T-cell (primary cell): Measurements from ENCODE around the gene PLPP4. TPM values are rescaled to one million over a fixed set of nuclear protein-coding genes. Genes with fewer than 3 reads are reported as not detected.

Experiments used
- ATAC-seq, 4 experiments: fragments of 200-7000 bp in 3 of 4; fragments of 150-1000 bp in 1 of 4; cut with Tn5 transposase; replicated peaks in 1 of 4; 1 replicate in 3 of 4; 2 replicates in 1 of 4; pipeline ENCODE4 v1.10.0; 2021; ENCODE audit warnings: moderate library complexity in 3 of 4, mild to moderate bottlenecking in 2 of 4, moderate number of reproducible peaks in 1 of 4
- CTCF ChIA-PET, 2 donors: fragments of 300-600 bp; sonication (Branson Sonifier 250); formaldehyde crosslinking; loops; one replicate each; lab custom pipeline; 2022; ENCODE audit warnings: antibody characterized with exemption in 2 of 2; lab: Charles Lee
- POLR2A ChIA-PET, 2 donors: fragments of 300-600 bp; sonication (Branson Sonifier 250); formaldehyde crosslinking; loops; one replicate each; lab custom pipeline; 2022; ENCODE audit warnings: antibody characterized with exemption in 2 of 2; lab: Charles Lee
- DNase-seq, 35 experiments: peaks; one replicate each; pipeline versions ENCODE4 v3.0.0 to v3.0.0-alpha.2; 2013 to 2023
- H3K27ac ChIP-seq: one replicate; pipeline ENCODE4 v1.5.1; 2013; ENCODE audit warnings: low read length
- H3K27me3 ChIP-seq, 2 experiments: replicated peaks in 1 of 2; 1 replicate in 1 of 2; 2 replicates in 1 of 2; pipeline versions ENCODE4 v1.6.1 to v1.7.0; 2013; ENCODE audit warnings: low read length in 1 of 2, mixed read lengths in 1 of 2; ENCODE audit not compliant: control insufficient read depth in 2 of 2, insufficient read depth in 2 of 2; ENCODE audit errors: extremely low read depth in 1 of 2
- H3K36me3 ChIP-seq, 2 donors: 1 replicate in 1 of 2; 2 replicates in 1 of 2; pipeline versions ENCODE4 v1.6.1 to v1.7.0; 2013; ENCODE audit warnings: low read length in 1 of 2; ENCODE audit not compliant: control insufficient read depth in 2 of 2, insufficient read depth in 1 of 2; ENCODE audit errors: extremely low read depth in 1 of 2
- H3K4me1 ChIP-seq, 2 experiments: 1 replicate in 1 of 2; 2 replicates in 1 of 2; pipeline versions ENCODE4 v1.6.1 to v1.7.0; 2013; ENCODE audit warnings: low read length in 2 of 2, mixed read lengths in 1 of 2; ENCODE audit not compliant: insufficient read depth in 2 of 2, control insufficient read depth in 1 of 2; ENCODE audit errors: extremely low read depth in 1 of 2
- H3K4me3 ChIP-seq, 2 donors: 1 replicate in 1 of 2; 2 replicates in 1 of 2; pipeline versions ENCODE4 v1.5.1 to v1.7.0; 2013; ENCODE audit warnings: mild to moderate bottlenecking in 2 of 2, low read length in 1 of 2, moderate library complexity in 1 of 2; ENCODE audit not compliant: control insufficient read depth in 1 of 2; ENCODE audit errors: extremely low read depth in 1 of 2
- H3K9me3 ChIP-seq: 2 replicates; pipeline ENCODE4 v1.7.0; 2013
- H3K27ac Mint-ChIP-seq, 2 donors: one replicate each; pipeline ENCODE4 v1.8.0; 2020 to 2021; ENCODE audit warnings: mild to moderate bottlenecking in 2 of 2, mixed read lengths in 2 of 2
- H3K27me3 Mint-ChIP-seq, 2 donors: one replicate each; pipeline ENCODE4 v1.8.0; 2021 to 2022; ENCODE audit warnings: mixed read lengths in 2 of 2
- H3K36me3 Mint-ChIP-seq: one replicate; pipeline ENCODE4 v1.8.0; 2021; ENCODE audit warnings: mixed read lengths
- H3K4me1 Mint-ChIP-seq, 3 donors: one replicate each; pipeline ENCODE4 v1.8.0; 2020 to 2022; ENCODE audit warnings: mixed read lengths in 3 of 3, mild to moderate bottlenecking in 1 of 3
- H3K4me3 Mint-ChIP-seq, 3 donors: one replicate each; pipeline ENCODE4 v1.8.0; 2020 to 2022; ENCODE audit warnings: mild to moderate bottlenecking in 3 of 3, mixed read lengths in 3 of 3, moderate library complexity in 3 of 3
- H3K9me3 Mint-ChIP-seq, 3 donors: one replicate each; pipeline ENCODE4 v1.8.0; 2020 to 2022; ENCODE audit warnings: mixed read lengths in 3 of 3
- WGBS: methylation state at CpG from one replicate; pipeline ENCODE4 v1.1.5; 2013; ENCODE audit warnings: missing lambda C conversion rate; ENCODE audit not compliant: insufficient coverage; 5-methylcytosine and 5-hydroxymethylcytosine counted together
- total RNA-seq, 35 experiments: library from RNA in 6 of 35; stranded (reverse) in 6 of 35; fragments of 120-200 nt in 1 of 35; gene quantifications; one replicate each; pipeline versions ENCODE4 v1.2.1 to v1.2.4 and lab custom pipeline; 2013 to 2026

The PLPP4 gene
- total RNA-seq, 5 donors from 2014 or later (not counting 1 experiment from before 2014, with no cell fraction given): not detected

DNA sequence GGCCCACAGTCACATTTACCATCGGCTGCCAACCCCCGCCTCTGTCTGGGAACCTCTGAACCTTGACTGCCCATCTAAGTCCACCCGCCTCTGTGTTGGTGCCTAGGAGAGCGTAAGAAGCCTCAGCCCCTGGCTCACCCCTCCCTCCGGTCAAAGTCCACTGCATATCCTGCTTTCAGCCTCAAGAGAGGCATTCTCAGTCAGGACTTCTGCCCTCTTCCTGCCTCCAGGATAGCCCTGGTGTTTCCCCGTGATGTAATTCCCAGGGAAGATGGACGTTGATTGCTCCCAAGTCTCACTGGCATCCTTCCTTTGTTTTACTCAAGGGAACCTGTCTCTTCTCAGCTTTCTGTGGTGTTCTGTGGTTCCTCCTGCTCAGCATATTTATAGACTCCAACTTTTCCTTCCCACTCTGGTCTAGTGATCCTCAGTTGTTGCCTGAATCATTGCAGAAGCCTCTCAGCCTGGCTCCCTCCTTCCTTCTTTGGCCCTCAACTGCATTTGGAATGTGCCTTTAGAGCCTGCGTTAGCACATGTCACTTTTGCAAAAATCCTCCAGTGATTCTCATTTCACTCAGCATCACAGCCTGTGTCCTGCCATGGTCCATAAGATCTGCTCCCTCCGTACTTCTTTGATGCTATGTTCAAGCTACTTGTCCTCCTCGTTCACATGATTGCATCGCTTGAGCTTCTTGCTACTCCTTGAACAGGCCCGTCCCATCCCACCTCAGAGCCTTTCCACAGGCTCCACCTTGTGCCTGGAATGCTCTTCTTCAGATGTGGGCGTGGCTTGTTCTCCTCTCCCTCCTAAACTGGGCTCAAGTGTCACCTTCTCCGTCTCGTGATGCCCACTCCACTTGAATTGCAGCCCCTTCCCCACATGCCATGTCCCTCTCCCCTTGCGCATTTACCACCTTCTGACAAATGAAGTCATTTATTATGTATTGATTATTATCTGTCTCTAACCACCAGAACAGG, 124.2 kb downstream of the PLPP4 start:
- ATAC-seq (no peak), DNase-seq (no peak)
- H3K4me1 ChIP-seq: no peaks in the 10 kb centered on the region
- Mint-ChIP-seq H3K27me3 (peaks cover 3 to 4% of the 10 kb centered on the region in 2 donors), H3K4me1 (peaks cover 0 to 2% (median 0%) of the 10 kb centered on the region in 3 donors), H3K27ac (no peak overlapping the region), H3K9me3 (peaks cover 0 to 7% (median 0%) of the 10 kb centered on the region in 3 donors), H3K36me3 (no peaks in the 10 kb centered on the region), H3K4me3 (no peak overlapping the region)
- no peaks in the 10 kb centered on the region for H3K36me3 ChIP-seq
- no peaks in the 10 kb centered on the region for H3K27me3 ChIP-seq
- H3K27ac ChIP-seq: no peak overlapping the region
- H3K4me3 ChIP-seq: no peak overlapping the region
- ChIA-PET POLR2A (no interaction called here), CTCF (no interaction called here)
- no peaks in the 10 kb centered on the region for H3K9me3 ChIP-seq
- WGBS: 92% methylated on average over 12 of the region's 16 CpGs

DNA sequence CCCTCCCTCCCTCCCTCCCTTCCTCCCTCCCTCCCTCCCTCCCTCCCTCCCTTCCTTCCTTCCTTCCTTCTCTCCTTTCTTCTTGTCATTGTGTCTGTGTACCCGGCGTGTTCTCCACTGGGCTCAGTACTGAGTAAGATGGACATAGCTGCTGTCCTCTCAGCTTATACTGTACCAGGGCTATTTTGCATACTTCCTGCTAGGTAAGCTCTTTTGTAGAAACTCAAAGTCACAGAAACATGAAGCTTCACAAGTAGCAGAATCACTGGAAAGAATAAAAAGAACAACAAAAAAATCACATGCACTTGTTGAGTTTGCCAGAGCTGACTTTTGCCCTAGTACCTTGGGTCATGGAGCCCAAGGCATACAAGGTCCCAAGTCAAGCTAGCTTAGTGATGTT, 125.7 kb downstream of the PLPP4 start:
- Mint-ChIP-seq H3K36me3 (no peaks in the 10 kb centered on the region), H3K4me3 (no peak overlapping the region), H3K4me1 (peaks cover 0 to 2% (median 0%) of the 10 kb centered on the region in 3 donors), H3K27me3 (peaks cover 0 to 4% of the 10 kb centered on the region in 2 donors), H3K27ac (no peak overlapping the region), H3K9me3 (peaks cover 0 to 3% (median 0%) of the 10 kb centered on the region in 3 donors)
- ATAC-seq (no peak), DNase-seq (no peak)
- ChIA-PET CTCF (no interaction called here), POLR2A (no interaction called here)
- no peaks in the 10 kb centered on the region for H3K9me3 ChIP-seq
- no peak overlapping the region for H3K4me3 ChIP-seq
- H3K4me1 ChIP-seq: no peaks in the 10 kb centered on the region
- WGBS: 70% methylated on average over 2 of the region's 2 CpGs
- no peak overlapping the region for H3K27ac ChIP-seq
- H3K36me3 ChIP-seq: no peaks in the 10 kb centered on the region
- H3K27me3 ChIP-seq: peaks cover 0 to 4% of the 10 kb centered on the region in 2 experiments

GRCh38 chr10:120583424-120584108, 126.5 kb downstream of the PLPP4 start:
- ATAC-seq (no peak), DNase-seq (no peak)
- H3K27me3 ChIP-seq: peaks cover 0 to 10% of the 10 kb centered on the region in 2 experiments
- H3K9me3 Mint-ChIP-seq: peaks cover 0 to 3% (median 0%) of the 10 kb centered on the region in 3 donors
- H3K27me3 Mint-ChIP-seq: peaks cover 0 to 4% of the 10 kb centered on the region in 2 donors
- H3K9me3 ChIP-seq: no peaks in the 10 kb centered on the region
- no peak overlapping the region for H3K27ac ChIP-seq
- H3K36me3 Mint-ChIP-seq: no peaks in the 10 kb centered on the region
- H3K4me3 Mint-ChIP-seq: no peak overlapping the region
- H3K27ac Mint-ChIP-seq: no peak overlapping the region
- peaks cover 0 to 2% (median 0%) of the 10 kb centered on the region in 3 donors for H3K4me1 Mint-ChIP-seq
- H3K4me3 ChIP-seq: no peak overlapping the region
- POLR2A ChIA-PET: no interaction called here
- 67% methylated on average over 1 of the region's 2 CpGs for WGBS
- H3K36me3 ChIP-seq: no peaks in the 10 kb centered on the region
- no peaks in the 10 kb centered on the region for H3K4me1 ChIP-seq
- CTCF ChIA-PET: no interaction called here

DNA sequence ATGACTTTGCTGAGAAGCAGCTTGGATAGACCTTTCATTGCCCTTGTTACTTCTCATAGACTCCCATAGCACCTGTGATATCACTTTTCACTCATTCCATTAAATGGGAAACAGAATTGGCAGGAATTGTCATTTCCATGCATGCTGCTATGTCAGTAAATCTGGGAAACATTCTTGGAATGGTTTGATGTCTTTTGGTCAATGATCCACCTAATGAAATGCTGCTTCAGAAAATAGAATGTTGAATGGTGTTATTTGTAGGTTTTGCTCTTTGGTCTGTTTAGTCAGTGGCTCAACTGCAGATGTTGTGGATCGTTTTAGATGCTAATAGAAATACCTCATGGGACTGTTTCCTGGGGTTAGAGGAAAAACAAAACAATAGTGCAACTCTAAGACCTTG, 127.8 kb downstream of the PLPP4 start:
- Mint-ChIP-seq H3K4me3 (no peak overlapping the region), H3K27me3 (peaks cover 0 to 11% of the 10 kb centered on the region in 2 donors), H3K9me3 (peaks cover 0 to 3% (median 0%) of the 10 kb centered on the region in 3 donors), H3K27ac (no peak overlapping the region), H3K4me1 (peaks cover 0 to 2% (median 0%) of the 10 kb centered on the region in 3 donors), H3K36me3 (no peaks in the 10 kb centered on the region)
- Histone ChIP-seq H3K4me3 (no peak overlapping the region), H3K27me3 (peaks cover 0 to 10% of the 10 kb centered on the region in 2 experiments), H3K9me3 (no peaks in the 10 kb centered on the region), H3K36me3 (no peaks in the 10 kb centered on the region), H3K4me1 (no peaks in the 10 kb centered on the region), H3K27ac (no peak overlapping the region)
- no CpG with 5 or more reads among the region's 1 CpG for WGBS
- DNase-seq (no peak), ATAC-seq (no peak)
- CTCF ChIA-PET: no interaction called here
- POLR2A ChIA-PET: no interaction called here

DNA sequence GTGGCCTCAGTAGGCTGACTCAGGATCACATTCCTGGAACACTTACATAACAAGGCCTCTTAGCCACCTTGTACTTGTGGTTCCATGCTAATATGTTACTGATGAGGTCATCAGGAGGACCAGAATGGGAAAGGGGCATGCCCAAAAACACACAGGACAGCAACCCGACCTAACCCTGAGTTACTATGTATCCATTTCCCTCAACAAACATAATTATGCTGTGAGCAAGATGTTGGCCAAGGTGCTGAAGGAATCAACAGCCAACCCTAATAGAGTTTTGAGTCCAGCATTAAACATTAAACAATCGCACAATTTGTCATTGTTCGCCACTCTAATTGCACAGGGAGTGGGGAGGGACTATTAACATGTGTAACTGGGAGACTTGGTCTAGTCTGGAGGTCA, 129.4 kb downstream of the PLPP4 start:
- WGBS: no CpG with 5 or more reads among the region's 3 CpGs
- Mint-ChIP-seq H3K4me3 (no peak overlapping the region), H3K36me3 (no peaks in the 10 kb centered on the region), H3K4me1 (peaks cover 0 to 2% (median 0%) of the 10 kb centered on the region in 3 donors), H3K27ac (no peak overlapping the region), H3K9me3 (peaks cover 0 to 3% (median 0%) of the 10 kb centered on the region in 3 donors), H3K27me3 (peaks cover 0 to 11% of the 10 kb centered on the region in 2 donors)
- Histone ChIP-seq H3K4me1 (no peaks in the 10 kb centered on the region), H3K9me3 (no peaks in the 10 kb centered on the region), H3K27me3 (peaks cover 0 to 14% of the 10 kb centered on the region in 2 experiments), H3K27ac (no peak overlapping the region), H3K36me3 (no peaks in the 10 kb centered on the region), H3K4me3 (no peak overlapping the region)
- ATAC-seq (no peak), DNase-seq (no peak)
- CTCF ChIA-PET: no interaction called here
- POLR2A ChIA-PET: no interaction called here

DNA sequence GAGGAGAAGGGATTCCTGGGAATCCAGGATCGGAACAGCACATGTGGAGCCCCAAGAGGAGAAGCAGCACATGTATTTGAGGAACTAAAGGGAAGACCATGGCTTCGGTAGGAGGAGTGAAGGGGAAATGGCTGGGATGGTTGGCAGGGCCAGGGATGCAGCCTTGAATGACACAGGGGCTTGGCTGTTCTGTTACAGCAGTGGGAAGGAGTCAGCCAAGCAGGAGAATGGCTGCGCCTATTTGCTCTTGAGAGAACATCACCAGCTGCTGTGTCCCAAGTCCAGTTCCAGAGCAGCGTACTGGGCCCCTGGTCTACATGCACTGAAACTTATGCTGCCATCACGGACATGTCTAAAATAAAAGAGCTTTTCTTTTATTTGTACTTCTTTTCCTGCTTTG, 130.0 kb downstream of the PLPP4 start:
- Histone ChIP-seq H3K36me3 (no peaks in the 10 kb centered on the region), H3K9me3 (no peaks in the 10 kb centered on the region), H3K4me3 (no peak overlapping the region), H3K4me1 (no peaks in the 10 kb centered on the region), H3K27ac (no peak overlapping the region), H3K27me3 (peaks cover 0 to 14% of the 10 kb centered on the region in 2 experiments)
- peaks cover 0 to 2% (median 0%) of the 10 kb centered on the region in 3 donors for H3K4me1 Mint-ChIP-seq
- 66% methylated on average over 3 of the region's 5 CpGs for WGBS
- H3K9me3 Mint-ChIP-seq: peaks cover 2 to 3% (median 2%) of the 10 kb centered on the region in 3 donors
- POLR2A ChIA-PET: no interaction called here
- H3K27me3 Mint-ChIP-seq: peaks cover 0 to 11% of the 10 kb centered on the region in 2 donors
- no peaks in the 10 kb centered on the region for H3K36me3 Mint-ChIP-seq
- no peak for ATAC-seq
- DNase-seq: no peak
- no peak overlapping the region for H3K4me3 Mint-ChIP-seq
- CTCF ChIA-PET: no interaction called here
- H3K27ac Mint-ChIP-seq: no peak overlapping the region
